Measurements from ENCODE around the gene PRDM12.
"Not testable (repeated sequence)": the region's sequence is repeated elsewhere in the genome, so short reads cannot be mapped to it uniquely, and the experiment has no call there.

The PRDM12 gene

GRCh38 chr9:130663977-130664250 lies 480 bp upstream of the PRDM12 start:
- FAIRE-seq (no peak), DNase-seq (ENCODE audit: low spot score) (no peak)

- FAIRE-seq (no peak), DNase-seq (ENCODE audit: low spot score) (no peak)
These were observed 636 bp downstream of the PRDM12 start for GRCh38 chr9:130665029-130665430.

GRCh38 chr9:130665431-130666392 lies 1.3 kb downstream of the PRDM12 start:
- FAIRE-seq (no peak), DNase-seq (ENCODE audit: low spot score) (no peak)

GRCh38 chr9:130666393-130667119 lies 2.2 kb downstream of the PRDM12 start:
- FAIRE-seq, result no peak
- no peak for DNase-seq (ENCODE audit: low spot score)

GRCh38 chr9:130667120-130667435 lies 2.7 kb downstream of the PRDM12 start:
- no peak for FAIRE-seq
- DNase-seq (ENCODE audit: low spot score), result no peak

- DNase-seq (ENCODE audit: low spot score), result no peak
- FAIRE-seq, result no peak
These were observed 3.8 kb downstream of the PRDM12 start for GRCh38 chr9:130668196-130668595.

- FAIRE-seq (no peak), DNase-seq (ENCODE audit: low spot score) (no peak)
These were observed 4.3 kb downstream of the PRDM12 start for GRCh38 chr9:130668659-130669058.

- no peak for DNase-seq (ENCODE audit: low spot score)
- no peak for FAIRE-seq
These were observed 5.6 kb downstream of the PRDM12 start for GRCh38 chr9:130669965-130670364.

GRCh38 chr9:130670644-130671043 lies 6.2 kb downstream of the PRDM12 start:
- DNase-seq (ENCODE audit: low spot score) (no peak), FAIRE-seq (no peak)

- FAIRE-seq, result no peak
- DNase-seq (ENCODE audit: low spot score), result no peak
These were observed 8.1 kb downstream of the PRDM12 start for GRCh38 chr9:130672466-130672865.

GRCh38 chr9:130672933-130673615 lies 8.7 kb downstream of the PRDM12 start:
- DNase-seq (ENCODE audit: low spot score) (no peak), FAIRE-seq (no peak)

- DNase-seq (ENCODE audit: low spot score), result no peak
- FAIRE-seq, result no peak
These were observed 11.0 kb downstream of the PRDM12 start for GRCh38 chr9:130675396-130675795.

- FAIRE-seq (no peak), DNase-seq (ENCODE audit: low spot score) (no peak)
These were observed 12.9 kb downstream of the PRDM12 start for GRCh38 chr9:130677252-130677651.

- FAIRE-seq (peak; percentile 94), DNase-seq (ENCODE audit: low spot score) (peak; percentile 92)
These were observed 16.7 kb downstream of the PRDM12 start for GRCh38 chr9:130680836-130681768.

GRCh38 chr9:130681769-130682420 lies 17.5 kb downstream of the PRDM12 start:
- DNase-seq (ENCODE audit: low spot score) (no peak), FAIRE-seq (no peak)

GRCh38 chr9:130682421-130683121 lies 18.2 kb downstream of the PRDM12 start:
- DNase-seq (ENCODE audit: low spot score) (peak; percentile 86), FAIRE-seq (no peak)

GRCh38 chr9:130685104-130685503 lies 20.7 kb downstream of the PRDM12 start:
- DNase-seq (ENCODE audit: low spot score) (no peak), FAIRE-seq (no peak)

GRCh38 chr9:130685945-130686344 lies 21.6 kb downstream of the PRDM12 start:
- not testable (repeated sequence) for DNase-seq (ENCODE audit: low spot score); FAIRE-seq

GRCh38 chr9:130687615-130688014 lies 23.2 kb downstream of the PRDM12 start:
- DNase-seq (ENCODE audit: low spot score), result no peak
- no peak for FAIRE-seq

- DNase-seq (ENCODE audit: low spot score), result no peak
- FAIRE-seq, result no peak
These were observed 23.7 kb downstream of the PRDM12 start for GRCh38 chr9:130688072-130688471.
